ENCODE measurements around the gene RPL37. TPM values are rescaled to one million over a fixed set of nuclear protein-coding genes. Genes with fewer than 3 reads are reported as not detected.
"Not testable (repeated sequence)": the region's sequence is repeated elsewhere in the genome, so short reads cannot be mapped to it uniquely, and the experiment has no call there.

The RPL37 gene
- total RNA-seq, 4 donors from 2014 or later, result 42.4 to 155 (median 92.9) TPM

- TF ChIP-seq POLR2A (IDR thresholded peaks at IDR 0.05), result no peak
- no peak for TF ChIP-seq CTCF (IDR thresholded peaks at IDR 0.05 in 4 of 5, conservative IDR thresholded peaks at IDR 0.05 in 1 of 5)
- ATAC-seq, result peak in 1 of 2 donors; percentile 68
Observed at GRCh38 chr5:40791715-40792139, 43.3 kb downstream of the RPL37 start.

GRCh38 chr5:40790947-40791593, 44.0 kb downstream of the RPL37 start:
- no peak for DNase-seq
- no peak for TF ChIP-seq POLR2A (IDR thresholded peaks at IDR 0.05)
- TF ChIP-seq CTCF (IDR thresholded peaks at IDR 0.05 in 4 of 5, conservative IDR thresholded peaks at IDR 0.05 in 1 of 5), result no peak
- Histone ChIP-seq H3K4me3 (peak overlapping the region in 1 of 4 donors; percentile 0), H3K36me3 (no peaks in the 10 kb centered on the region), H3K4me1 (peaks cover 28 to 30% of the 10 kb centered on the region in 2 donors), H3K9me3 (no peaks in the 10 kb centered on the region), H3K27ac (peak overlapping the region; percentile 4 to 64 (median 42)), H3K27me3 (no peaks in the 10 kb centered on the region)
- ATAC-seq, result peak in 1 of 2 donors; percentile 51
- in situ Hi-C loops (cut with MboI; ENCODE audit: low sequenced_read_pairs in 4 of 4), result no loop called here
- intact Hi-C loops (cut with DNase I; ENCODE audit: low total_unique reads), result no loop called here

More at GRCh38 chr5:40791715-40792139, 43.3 kb downstream of the RPL37 start:
- in situ Hi-C loops (cut with MboI; ENCODE audit: low sequenced_read_pairs in 4 of 4) (no loop called here), intact Hi-C loops (cut with DNase I; ENCODE audit: low total_unique reads) (no loop called here)
- peaks cover 34 to 37% of the 10 kb centered on the region in 2 donors for H3K4me1 ChIP-seq
- H3K27me3 ChIP-seq, result no peaks in the 10 kb centered on the region
- no peaks in the 10 kb centered on the region for H3K36me3 ChIP-seq
- DNase-seq, result no peak
- peak overlapping the region in 1 of 4 donors; percentile 0 for H3K4me3 ChIP-seq
- H3K27ac ChIP-seq, result peak overlapping the region; percentile 4 to 64 (median 42)
- no peaks in the 10 kb centered on the region for H3K9me3 ChIP-seq

GRCh38 chr5:40788941-40789340, 46.1 kb downstream of the RPL37 start:
- H3K36me3 ChIP-seq; H3K9me3 ChIP-seq; ATAC-seq; H3K27me3 ChIP-seq; H3K4me3 ChIP-seq; in situ Hi-C loops (cut with MboI; ENCODE audit: low sequenced_read_pairs in 4 of 4); intact Hi-C loops (cut with DNase I; ENCODE audit: low total_unique reads); DNase-seq; H3K27ac ChIP-seq: not testable (repeated sequence)
- peaks cover 22 to 32% of the 10 kb centered on the region in 2 donors for H3K4me1 ChIP-seq

- no peak for ATAC-seq
- intact Hi-C loops (cut with DNase I; ENCODE audit: low total_unique reads), result no loop called here
- Histone ChIP-seq H3K27me3 (no peaks in the 10 kb centered on the region), H3K36me3 (no peaks in the 10 kb centered on the region), H3K9me3 (no peaks in the 10 kb centered on the region), H3K27ac (no peak overlapping the region), H3K4me1 (peaks cover 20 to 33% of the 10 kb centered on the region in 2 donors), H3K4me3 (no peak overlapping the region)
- DNase-seq, result no peak
- TF ChIP-seq CTCF (IDR thresholded peaks at IDR 0.05 in 4 of 5, conservative IDR thresholded peaks at IDR 0.05 in 1 of 5) (no peak), POLR2A (IDR thresholded peaks at IDR 0.05) (no peak)
- in situ Hi-C loops (cut with MboI; ENCODE audit: low sequenced_read_pairs in 4 of 4), result no loop called here
Observed at GRCh38 chr5:40787986-40788385, 47.0 kb downstream of the RPL37 start.

- DNase-seq; in situ Hi-C loops (cut with MboI; ENCODE audit: low sequenced_read_pairs in 4 of 4); H3K27me3 ChIP-seq; H3K36me3 ChIP-seq; H3K4me3 ChIP-seq; ATAC-seq; H3K9me3 ChIP-seq; H3K27ac ChIP-seq; intact Hi-C loops (cut with DNase I; ENCODE audit: low total_unique reads): not testable (repeated sequence)
- H3K4me1 ChIP-seq, result peaks cover 26 to 39% of the 10 kb centered on the region in 2 donors
Observed at GRCh38 chr5:40786664-40787063, 48.4 kb downstream of the RPL37 start.

Measured in gastrocnemius medialis (tissue), 4 donors.